Sigmoid colon (tissue), 4 donors: Measurements from ENCODE around the gene FRAS1.

Source experiments
- EP300 ChIP-seq, 4 donors: sonication (generic); formaldehyde crosslinking; IDR thresholded peaks; one replicate each; pipeline ENCODE4 v1.6.1; 2017; ENCODE audit warnings: antibody characterized with exemption in 4 of 4
- POLR2A ChIP-seq, 2 donors: fragments of 450-650 bp; IDR thresholded peaks; one replicate each; pipeline ENCODE4 v1.6.1; 2016; ENCODE audit warnings: antibody characterized with exemption in 2 of 2, mild to moderate bottlenecking in 2 of 2, moderate library complexity in 2 of 2
- POLR2AphosphoS5 ChIP-seq, 4 donors: sonication (generic); formaldehyde crosslinking; IDR thresholded peaks; one replicate each; pipeline ENCODE4 v1.6.1; 2017; ENCODE audit warnings: antibody characterized with exemption in 4 of 4
- TF ChIP-seq, protein P1 (sequence below), 4 experiments: fragments of 450-650 bp in 3 of 4; fragments of 200-600 bp in 1 of 4; IDR thresholded peaks; one replicate each; pipeline ENCODE4 v1.5.1; 2016 to 2019; ENCODE audit warnings: antibody characterized with exemption in 4 of 4, mild to moderate bottlenecking in 3 of 4, moderate library complexity in 2 of 4

DNA sequence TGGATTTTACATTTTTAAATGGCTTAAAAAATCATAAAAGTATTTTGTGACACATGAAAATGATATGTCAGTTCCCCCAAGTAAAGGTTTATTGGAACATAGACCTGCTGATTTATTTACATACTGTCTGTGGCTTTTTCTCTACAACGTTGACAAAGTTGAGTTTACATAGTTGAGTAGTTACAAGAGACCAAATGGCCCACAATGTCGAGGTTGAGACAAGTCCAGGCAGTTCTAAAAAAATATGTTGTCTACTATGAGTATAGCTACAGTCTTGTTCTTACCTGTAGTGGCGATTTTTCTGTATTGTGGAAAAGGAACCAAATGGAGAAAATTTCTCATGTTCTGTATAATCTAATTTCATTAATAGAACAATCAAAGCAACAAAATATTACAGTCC is 163.2 kb downstream of the FRAS1 start:
- TF ChIP-seq, protein P1, sequence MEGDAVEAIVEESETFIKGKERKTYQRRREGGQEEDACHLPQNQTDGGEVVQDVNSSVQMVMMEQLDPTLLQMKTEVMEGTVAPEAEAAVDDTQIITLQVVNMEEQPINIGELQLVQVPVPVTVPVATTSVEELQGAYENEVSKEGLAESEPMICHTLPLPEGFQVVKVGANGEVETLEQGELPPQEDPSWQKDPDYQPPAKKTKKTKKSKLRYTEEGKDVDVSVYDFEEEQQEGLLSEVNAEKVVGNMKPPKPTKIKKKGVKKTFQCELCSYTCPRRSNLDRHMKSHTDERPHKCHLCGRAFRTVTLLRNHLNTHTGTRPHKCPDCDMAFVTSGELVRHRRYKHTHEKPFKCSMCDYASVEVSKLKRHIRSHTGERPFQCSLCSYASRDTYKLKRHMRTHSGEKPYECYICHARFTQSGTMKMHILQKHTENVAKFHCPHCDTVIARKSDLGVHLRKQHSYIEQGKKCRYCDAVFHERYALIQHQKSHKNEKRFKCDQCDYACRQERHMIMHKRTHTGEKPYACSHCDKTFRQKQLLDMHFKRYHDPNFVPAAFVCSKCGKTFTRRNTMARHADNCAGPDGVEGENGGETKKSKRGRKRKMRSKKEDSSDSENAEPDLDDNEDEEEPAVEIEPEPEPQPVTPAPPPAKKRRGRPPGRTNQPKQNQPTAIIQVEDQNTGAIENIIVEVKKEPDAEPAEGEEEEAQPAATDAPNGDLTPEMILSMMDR (IDR thresholded peaks at IDR 0.05) = no peak
- TF ChIP-seq POLR2AphosphoS5 (IDR thresholded peaks at IDR 0.05) (no peak), POLR2A (IDR thresholded peaks at IDR 0.05) (no peak), EP300 (IDR thresholded peaks at IDR 0.05) (no peak)
